ENCODE data around the gene BRD3OS.

BRD3OS gene

DNA sequence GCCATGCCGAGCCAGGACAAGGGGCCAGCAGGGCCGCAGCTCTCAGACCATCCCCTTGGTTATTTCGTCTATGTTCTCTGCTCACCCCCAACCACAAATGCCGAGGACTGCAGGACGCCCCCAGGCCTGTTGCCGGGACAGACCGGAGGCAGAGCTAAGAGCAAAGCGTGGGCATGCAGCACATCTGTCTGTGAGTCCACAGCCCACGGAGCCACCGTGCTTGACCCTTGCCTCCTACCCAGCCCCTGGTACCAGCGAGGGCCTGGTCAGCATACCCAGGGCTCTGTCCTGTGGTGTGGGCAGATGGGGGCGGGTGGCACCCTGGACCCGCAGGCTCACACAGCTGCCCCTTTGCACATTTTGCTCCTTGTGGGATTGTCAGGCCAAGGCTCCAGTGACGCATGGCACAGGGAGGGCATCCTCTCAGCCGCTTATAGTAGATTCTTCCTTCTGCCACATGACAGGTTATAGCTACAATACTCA, 37.8 kb downstream of the BRD3OS start:
- TF ChIP-seq, protein P1, sequence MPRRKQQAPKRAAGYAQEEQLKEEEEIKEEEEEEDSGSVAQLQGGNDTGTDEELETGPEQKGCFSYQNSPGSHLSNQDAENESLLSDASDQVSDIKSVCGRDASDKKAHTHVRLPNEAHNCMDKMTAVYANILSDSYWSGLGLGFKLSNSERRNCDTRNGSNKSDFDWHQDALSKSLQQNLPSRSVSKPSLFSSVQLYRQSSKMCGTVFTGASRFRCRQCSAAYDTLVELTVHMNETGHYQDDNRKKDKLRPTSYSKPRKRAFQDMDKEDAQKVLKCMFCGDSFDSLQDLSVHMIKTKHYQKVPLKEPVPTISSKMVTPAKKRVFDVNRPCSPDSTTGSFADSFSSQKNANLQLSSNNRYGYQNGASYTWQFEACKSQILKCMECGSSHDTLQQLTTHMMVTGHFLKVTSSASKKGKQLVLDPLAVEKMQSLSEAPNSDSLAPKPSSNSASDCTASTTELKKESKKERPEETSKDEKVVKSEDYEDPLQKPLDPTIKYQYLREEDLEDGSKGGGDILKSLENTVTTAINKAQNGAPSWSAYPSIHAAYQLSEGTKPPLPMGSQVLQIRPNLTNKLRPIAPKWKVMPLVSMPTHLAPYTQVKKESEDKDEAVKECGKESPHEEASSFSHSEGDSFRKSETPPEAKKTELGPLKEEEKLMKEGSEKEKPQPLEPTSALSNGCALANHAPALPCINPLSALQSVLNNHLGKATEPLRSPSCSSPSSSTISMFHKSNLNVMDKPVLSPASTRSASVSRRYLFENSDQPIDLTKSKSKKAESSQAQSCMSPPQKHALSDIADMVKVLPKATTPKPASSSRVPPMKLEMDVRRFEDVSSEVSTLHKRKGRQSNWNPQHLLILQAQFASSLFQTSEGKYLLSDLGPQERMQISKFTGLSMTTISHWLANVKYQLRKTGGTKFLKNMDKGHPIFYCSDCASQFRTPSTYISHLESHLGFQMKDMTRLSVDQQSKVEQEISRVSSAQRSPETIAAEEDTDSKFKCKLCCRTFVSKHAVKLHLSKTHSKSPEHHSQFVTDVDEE (CRISPR knock-in tag; IDR thresholded peaks at IDR 0.05) = no peak
- TF ChIP-seq TOX (CRISPR knock-in tag; IDR thresholded peaks at IDR 0.05; ENCODE audit: borderline replicate concordance) (no peak), TCF4 (CRISPR knock-in tag; IDR thresholded peaks at IDR 0.05; ENCODE audit: borderline replicate concordance) (no peak), BACH2 (CRISPR knock-in tag; IDR thresholded peaks at IDR 0.05; ENCODE audit: borderline replicate concordance) (no peak), ZNF8 (CRISPR knock-in tag; IDR thresholded peaks at IDR 0.05) (no peak), GLIS3 (CRISPR knock-in tag; IDR thresholded peaks at IDR 0.05) (no peak), PPARA (CRISPR knock-in tag; IDR thresholded peaks at IDR 0.05; ENCODE audit: borderline replicate concordance) (no peak), ARNTL (CRISPR knock-in tag; IDR thresholded peaks at IDR 0.05; ENCODE audit: borderline replicate concordance, low read depth) (no peak), ESRRG (CRISPR knock-in tag; IDR thresholded peaks at IDR 0.05) (no peak), ZFP3 (CRISPR knock-in tag; IDR thresholded peaks at IDR 0.05) (no peak), ZNF70 (CRISPR knock-in tag; IDR thresholded peaks at IDR 0.05) (no peak)

DNA sequence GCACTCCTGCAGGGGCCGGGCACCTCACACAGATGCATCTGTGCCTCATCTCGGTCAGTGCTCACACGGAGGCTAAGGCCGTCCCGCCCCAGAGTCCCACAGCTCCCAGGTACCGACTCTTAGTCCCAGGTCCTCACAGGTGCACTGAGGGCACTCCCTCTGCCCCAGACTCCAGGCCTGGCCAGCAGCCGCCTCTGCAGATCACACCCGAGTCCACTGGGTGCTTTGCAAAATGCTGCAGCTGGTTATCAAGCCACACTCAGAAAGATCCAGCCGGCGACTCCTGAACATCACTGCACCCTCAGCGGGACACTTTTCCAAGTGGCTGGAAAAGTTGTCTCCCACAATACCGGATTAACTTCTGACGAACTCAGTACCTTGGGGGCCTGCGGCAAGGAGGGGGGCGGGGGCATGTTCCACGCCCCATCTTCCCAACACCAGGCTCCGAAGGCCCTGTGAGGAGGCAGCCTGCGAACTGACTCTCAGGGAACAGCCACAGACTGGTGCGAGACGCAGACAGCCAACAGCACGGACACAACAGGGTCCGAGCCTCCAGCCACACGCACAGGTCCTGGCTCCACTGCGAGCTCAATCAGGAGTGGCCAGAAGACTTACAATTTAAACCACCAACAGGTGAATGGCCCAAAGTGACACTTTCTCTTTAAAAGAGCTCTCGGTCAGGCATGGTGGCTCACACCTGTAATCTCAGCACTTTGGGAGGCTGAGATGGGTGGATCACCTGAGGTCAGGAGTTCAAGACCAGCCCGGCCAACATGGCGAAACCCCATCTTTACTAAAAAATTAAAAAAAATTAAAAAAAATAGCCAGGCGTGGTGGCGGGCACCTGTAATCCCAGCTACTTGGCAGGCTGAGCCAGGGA, 38.5 kb downstream of the BRD3OS start:
- TF ChIP-seq SNAI2 (CRISPR knock-in tag; IDR thresholded peaks at IDR 0.05) (no peak), TCF4 (CRISPR knock-in tag; IDR thresholded peaks at IDR 0.05; ENCODE audit: borderline replicate concordance) (no peak), ZFP30 (CRISPR knock-in tag; IDR thresholded peaks at IDR 0.05) (no peak), ISL1 (CRISPR knock-in tag; IDR thresholded peaks at IDR 0.05) (no peak), OSR1 (CRISPR knock-in tag; IDR thresholded peaks at IDR 0.05) (no peak), CSDC2 (CRISPR knock-in tag; IDR thresholded peaks at IDR 0.05) (no peak), PPARA (CRISPR knock-in tag; IDR thresholded peaks at IDR 0.05; ENCODE audit: borderline replicate concordance) (no peak)
- TF ChIP-seq, protein P2, sequence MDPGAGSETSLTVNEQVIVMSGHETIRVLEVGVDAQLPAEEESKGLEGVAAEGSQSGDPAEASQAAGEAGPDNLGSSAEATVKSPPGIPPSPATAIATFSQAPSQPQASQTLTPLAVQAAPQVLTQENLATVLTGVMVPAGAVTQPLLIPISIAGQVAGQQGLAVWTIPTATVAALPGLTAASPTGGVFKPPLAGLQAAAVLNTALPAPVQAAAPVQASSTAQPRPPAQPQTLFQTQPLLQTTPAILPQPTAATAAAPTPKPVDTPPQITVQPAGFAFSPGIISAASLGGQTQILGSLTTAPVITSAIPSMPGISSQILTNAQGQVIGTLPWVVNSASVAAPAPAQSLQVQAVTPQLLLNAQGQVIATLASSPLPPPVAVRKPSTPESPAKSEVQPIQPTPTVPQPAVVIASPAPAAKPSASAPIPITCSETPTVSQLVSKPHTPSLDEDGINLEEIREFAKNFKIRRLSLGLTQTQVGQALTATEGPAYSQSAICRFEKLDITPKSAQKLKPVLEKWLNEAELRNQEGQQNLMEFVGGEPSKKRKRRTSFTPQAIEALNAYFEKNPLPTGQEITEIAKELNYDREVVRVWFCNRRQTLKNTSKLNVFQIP (CRISPR knock-in tag; IDR thresholded peaks at IDR 0.05; ENCODE audit: borderline replicate concordance, low read depth) = no peak
- TF ChIP-seq, protein P3, sequence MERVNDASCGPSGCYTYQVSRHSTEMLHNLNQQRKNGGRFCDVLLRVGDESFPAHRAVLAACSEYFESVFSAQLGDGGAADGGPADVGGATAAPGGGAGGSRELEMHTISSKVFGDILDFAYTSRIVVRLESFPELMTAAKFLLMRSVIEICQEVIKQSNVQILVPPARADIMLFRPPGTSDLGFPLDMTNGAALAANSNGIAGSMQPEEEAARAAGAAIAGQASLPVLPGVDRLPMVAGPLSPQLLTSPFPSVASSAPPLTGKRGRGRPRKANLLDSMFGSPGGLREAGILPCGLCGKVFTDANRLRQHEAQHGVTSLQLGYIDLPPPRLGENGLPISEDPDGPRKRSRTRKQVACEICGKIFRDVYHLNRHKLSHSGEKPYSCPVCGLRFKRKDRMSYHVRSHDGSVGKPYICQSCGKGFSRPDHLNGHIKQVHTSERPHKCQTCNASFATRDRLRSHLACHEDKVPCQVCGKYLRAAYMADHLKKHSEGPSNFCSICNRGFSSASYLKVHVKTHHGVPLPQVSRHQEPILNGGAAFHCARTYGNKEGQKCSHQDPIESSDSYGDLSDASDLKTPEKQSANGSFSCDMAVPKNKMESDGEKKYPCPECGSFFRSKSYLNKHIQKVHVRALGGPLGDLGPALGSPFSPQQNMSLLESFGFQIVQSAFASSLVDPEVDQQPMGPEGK (CRISPR knock-in tag; IDR thresholded peaks at IDR 0.05; ENCODE audit: borderline replicate concordance) = no peak
- TF ChIP-seq, protein P4, sequence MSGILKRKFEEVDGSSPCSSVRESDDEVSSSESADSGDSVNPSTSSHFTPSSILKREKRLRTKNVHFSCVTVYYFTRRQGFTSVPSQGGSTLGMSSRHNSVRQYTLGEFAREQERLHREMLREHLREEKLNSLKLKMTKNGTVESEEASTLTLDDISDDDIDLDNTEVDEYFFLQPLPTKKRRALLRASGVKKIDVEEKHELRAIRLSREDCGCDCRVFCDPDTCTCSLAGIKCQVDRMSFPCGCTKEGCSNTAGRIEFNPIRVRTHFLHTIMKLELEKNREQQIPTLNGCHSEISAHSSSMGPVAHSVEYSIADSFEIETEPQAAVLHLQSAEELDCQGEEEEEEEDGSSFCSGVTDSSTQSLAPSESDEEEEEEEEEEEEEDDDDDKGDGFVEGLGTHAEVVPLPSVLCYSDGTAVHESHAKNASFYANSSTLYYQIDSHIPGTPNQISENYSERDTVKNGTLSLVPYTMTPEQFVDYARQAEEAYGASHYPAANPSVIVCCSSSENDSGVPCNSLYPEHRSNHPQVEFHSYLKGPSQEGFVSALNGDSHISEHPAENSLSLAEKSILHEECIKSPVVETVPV (CRISPR knock-in tag; IDR thresholded peaks at IDR 0.05) = no peak
- no peak for ATAC-seq

More for the DNA sequence above, 37.8 kb downstream of the BRD3OS start:
- no peak for ATAC-seq

DNA sequence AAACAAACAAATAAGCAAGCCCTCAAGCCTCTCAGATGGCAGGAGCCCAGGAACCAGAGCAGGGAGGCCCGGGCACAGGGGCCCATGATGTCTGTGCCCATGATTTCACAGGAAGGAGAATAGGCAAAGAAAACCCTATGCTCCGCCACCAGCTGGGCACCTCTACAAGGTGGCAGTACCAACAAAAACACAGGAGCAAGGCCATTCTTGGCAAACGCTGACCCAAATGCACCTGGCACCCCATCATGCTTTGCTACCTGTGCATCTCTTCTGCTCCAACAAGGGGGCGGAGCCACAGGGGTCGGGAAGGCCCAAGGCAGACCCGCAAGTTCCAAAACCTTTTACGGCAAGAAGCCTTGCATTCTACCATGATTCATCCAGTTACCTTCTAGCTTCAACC, 39.4 kb downstream of the BRD3OS start:
- no peak for TF ChIP-seq CSDC2 (CRISPR knock-in tag; IDR thresholded peaks at IDR 0.05)
- TF ChIP-seq ZNF565 (CRISPR knock-in tag; conservative IDR thresholded peaks at IDR 0.05; ENCODE audit: low read depth) = no peak
- TF ChIP-seq ZC3H10 (CRISPR knock-in tag; IDR thresholded peaks at IDR 0.05) = no peak
- TF ChIP-seq, protein P1 (CRISPR knock-in tag; IDR thresholded peaks at IDR 0.05) = no peak
- no peak for TF ChIP-seq ZFP3 (CRISPR knock-in tag; IDR thresholded peaks at IDR 0.05)
- no peak for TF ChIP-seq OSR1 (CRISPR knock-in tag; IDR thresholded peaks at IDR 0.05)
- ATAC-seq = no peak

Data from SK-N-SH treated with all-trans-retinoic acid at 6 μM for 48 hours (cell line).